ENCODE data around the gene HBA1.
"Not testable (repeated sequence)": the region's sequence is repeated elsewhere in the genome, so short reads cannot be mapped to it uniquely, and the experiment has no call there.

Gene HBA1

GRCh38 chr16:160242-160641 lies 16.2 kb upstream of the HBA1 start:
- DNase-seq: not testable (repeated sequence)

GRCh38 chr16:160691-161190 lies 15.7 kb upstream of the HBA1 start:
- DNase-seq: no peak

GRCh38 chr16:162271-162991 lies 14.0 kb upstream of the HBA1 start:
- no peak for DNase-seq

- DNase-seq: not testable (repeated sequence)
Measured at GRCh38 chr16:163139-163538, 13.3 kb upstream of the HBA1 start.

- DNase-seq: not testable (repeated sequence)
Measured at GRCh38 chr16:163696-164095, 12.8 kb upstream of the HBA1 start.

GRCh38 chr16:164134-164823 lies 12.2 kb upstream of the HBA1 start:
- DNase-seq: not testable (repeated sequence)

GRCh38 chr16:164827-165538 lies 11.5 kb upstream of the HBA1 start:
- DNase-seq: peak in 1 of 2 experiments; percentile 39

- peak in 1 of 2 experiments; percentile 44 for DNase-seq
Measured at GRCh38 chr16:165539-166374, 10.7 kb upstream of the HBA1 start, which contains the start of gene HBM. Gene HBM (plus strand): TSS chr16:165978. CDS start chr16:165998, 20 bp downstream.

GRCh38 chr16:166375-167121 lies 9.9 kb upstream of the HBA1 start:
- no peak for DNase-seq

GRCh38 chr16:167122-167690 lies 9.3 kb upstream of the HBA1 start:
- DNase-seq: no peak

GRCh38 chr16:168424-168823 lies 8.1 kb upstream of the HBA1 start:
- DNase-seq: no peak

- DNase-seq: no peak
Measured at GRCh38 chr16:169014-169413, 7.5 kb upstream of the HBA1 start.

GRCh38 chr16:170088-170507 lies 6.4 kb upstream of the HBA1 start:
- not testable (repeated sequence) for DNase-seq

GRCh38 chr16:170788-171187 lies 5.7 kb upstream of the HBA1 start:
- no peak for DNase-seq

GRCh38 chr16:172374-172941 lies 4.0 kb upstream of the HBA1 start, which contains the start of gene HBA2:
Gene HBA2 (plus strand): TSS chr16:172876. CDS start chr16:172913, 37 bp downstream.
- not testable (repeated sequence) for DNase-seq

- DNase-seq: not testable (repeated sequence)
Measured at GRCh38 chr16:173211-173854, 3.1 kb upstream of the HBA1 start.

GRCh38 chr16:173928-174769 lies 2.3 kb upstream of the HBA1 start:
- DNase-seq: not testable (repeated sequence)

GRCh38 chr16:175011-175949 lies 1.2 kb upstream of the HBA1 start:
- DNase-seq: no peak

Data from activated T-cell treated with anti-CD3 and anti-CD28 coated beads, Interleukin-2, amount 50 U/mL, for 48 hours (primary cell).